ENCODE measurements around the gene GABRD.

GABRD gene

GRCh38 chr1:2041305-2041704 lies 22.2 kb downstream of the GABRD start:
- DNase-seq: no peak

- DNase-seq: no peak
Observed at GRCh38 chr1:2041887-2042286, 22.7 kb downstream of the GABRD start.

GRCh38 chr1:2042830-2043773 lies 24.0 kb downstream of the GABRD start:
- DNase-seq: no peak

DNA sequence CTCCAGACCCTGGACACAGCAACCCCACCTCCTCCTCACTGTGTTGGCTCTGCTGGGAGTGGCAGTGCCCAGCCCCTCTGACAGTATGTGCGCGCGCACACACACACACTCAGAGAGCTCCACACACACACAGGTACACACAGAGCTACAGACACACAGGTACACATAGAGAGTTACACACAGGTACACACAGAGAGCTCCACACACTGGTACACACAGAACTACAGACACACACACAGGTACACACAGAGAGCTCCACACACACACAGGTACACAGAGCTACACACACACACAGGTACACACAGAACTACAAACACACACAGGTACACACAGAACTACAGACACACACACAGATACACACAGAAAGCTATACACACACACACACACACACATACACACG lies 24.7 kb downstream of the GABRD start:
- no peak for DNase-seq

- peak; percentile 82 for DNase-seq
Observed at GRCh38 chr1:2044510-2045319, 25.6 kb downstream of the GABRD start.

- no peak for DNase-seq
Observed at GRCh38 chr1:2045468-2046173, 26.5 kb downstream of the GABRD start.

DNA sequence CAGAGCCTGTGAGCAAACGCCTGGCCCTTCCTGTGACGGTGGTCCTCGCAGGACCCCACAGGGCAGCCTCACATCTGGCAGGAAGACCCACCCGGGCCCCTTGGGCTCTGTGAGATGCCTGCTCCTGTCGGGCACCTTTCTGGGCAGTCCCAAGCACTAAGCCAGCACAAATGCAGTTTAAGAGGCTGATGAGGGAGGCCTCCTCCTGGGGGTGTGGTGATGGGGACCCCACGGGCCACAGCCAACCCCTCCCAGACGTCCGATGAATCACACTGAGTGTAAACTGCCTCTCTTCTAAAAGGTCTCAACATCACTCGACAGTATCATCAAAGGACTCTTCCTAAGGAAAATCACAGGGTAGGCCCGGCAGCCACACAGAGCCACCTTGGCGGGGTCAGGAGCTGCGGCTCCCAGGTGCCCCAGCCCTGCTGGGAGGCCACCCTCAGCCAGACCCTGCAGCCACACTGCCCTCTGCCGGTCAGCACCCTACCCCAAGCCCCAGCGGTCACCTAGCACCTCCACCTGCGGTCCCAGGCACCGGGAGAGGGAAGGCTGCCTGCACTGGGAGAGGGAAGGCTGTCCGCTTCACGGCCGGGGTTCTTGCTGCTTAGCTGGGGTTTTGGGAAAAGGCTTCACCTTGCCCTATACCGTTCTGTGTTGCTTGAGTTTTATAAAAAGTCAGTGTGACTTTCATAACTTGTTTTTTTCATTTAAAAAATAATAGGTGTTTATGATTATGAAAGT lies 27.2 kb downstream of the GABRD start:
- DNase-seq: peak; percentile 45

- no peak for DNase-seq
Observed at GRCh38 chr1:2046953-2047748, 28.0 kb downstream of the GABRD start.

GRCh38 chr1:2047749-2048729 lies 28.9 kb downstream of the GABRD start:
- DNase-seq: no peak

GRCh38 chr1:2049225-2049717 lies 30.1 kb downstream of the GABRD start:
- DNase-seq: peak; percentile 12

GRCh38 chr1:2049718-2050431 lies 30.7 kb downstream of the GABRD start, which contains the start of gene PRKCZ:
Gene PRKCZ (plus strand): TSS chr1:2050411. CDS start chr1:2050631, 220 bp downstream.
- peak; percentile 95 for DNase-seq

- DNase-seq: no peak
Observed at GRCh38 chr1:2050461-2050792, 31.3 kb downstream of the GABRD start.

GRCh38 chr1:2050793-2051682 lies 31.9 kb downstream of the GABRD start:
- DNase-seq: no peak

DNA sequence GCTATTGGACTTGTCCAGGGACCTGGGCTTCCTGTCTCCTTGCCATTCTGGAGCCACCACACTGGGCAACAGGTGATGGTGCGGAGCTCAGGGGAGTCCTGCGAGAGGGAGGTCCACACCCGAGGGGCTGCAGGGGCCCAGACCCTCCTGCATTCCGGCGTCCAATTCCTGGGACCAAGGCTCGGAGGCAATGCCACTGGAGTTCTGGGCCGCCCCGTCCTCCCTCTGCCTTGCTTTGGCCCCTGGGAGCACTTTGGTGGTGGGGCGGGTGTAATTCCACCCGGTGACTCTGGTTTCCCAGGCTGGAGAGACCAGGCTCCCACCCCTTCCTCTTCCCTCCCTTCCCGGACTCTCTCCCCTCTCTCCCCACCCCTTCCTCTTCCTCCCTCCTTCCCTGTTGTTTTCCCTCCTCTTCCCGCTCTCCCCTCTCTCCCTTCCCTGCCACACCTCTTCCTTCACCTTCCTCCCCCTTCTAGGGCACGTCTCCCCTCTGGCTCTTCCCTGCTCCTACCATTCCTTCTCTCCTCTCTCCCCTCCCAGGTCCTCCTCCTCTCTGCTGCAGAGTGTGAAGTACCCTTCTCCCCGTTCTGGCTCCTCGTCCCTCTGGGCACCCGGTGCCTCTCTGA lies 33.0 kb downstream of the GABRD start:
- no peak for DNase-seq

DNA sequence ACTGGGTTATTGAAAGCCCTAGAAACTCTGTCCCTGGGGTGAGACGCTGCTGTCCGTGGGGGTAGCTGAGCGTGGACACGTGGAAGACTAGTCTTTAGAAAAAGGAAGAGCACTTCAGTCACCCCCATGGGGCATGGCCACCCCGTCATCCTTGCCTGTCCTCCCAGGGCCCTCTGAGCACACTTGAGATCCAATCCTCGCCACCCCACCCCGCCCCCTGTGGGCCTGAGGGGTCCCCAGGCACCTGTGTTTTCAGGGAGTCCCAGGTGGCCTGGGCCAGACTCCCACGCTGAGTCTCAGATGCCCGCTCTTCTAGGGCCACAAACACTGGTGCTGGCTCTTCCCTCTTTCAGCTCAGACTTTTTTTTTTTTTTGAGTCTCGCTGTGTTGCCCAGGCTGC lies 33.6 kb downstream of the GABRD start:
- no peak for DNase-seq

GRCh38 chr1:2053217-2053616 lies 34.1 kb downstream of the GABRD start:
- DNase-seq: no peak

- no peak for DNase-seq
Observed at GRCh38 chr1:2053784-2054376, 34.7 kb downstream of the GABRD start.

- DNase-seq: no peak
Observed at GRCh38 chr1:2054560-2054959, 35.4 kb downstream of the GABRD start.

All from CD4-positive, alpha-beta T cell treated with Interleukin-10 for 1 hour (primary cell).